Activated CD8-positive, alpha-beta memory T cell treated with anti-CD3 and anti-CD28 coated beads, Interleukin-2, amount 50 U/mL, for 24 hours (primary cell): ENCODE results near the gene RAP1GAP.
"Not testable (repeated sequence)": the region's sequence is repeated elsewhere in the genome, so short reads cannot be mapped to it uniquely, and the experiment has no call there.

Source experiments
- DNase-seq: peaks from one replicate; pipeline ENCODE4 v3.0.0-alpha.2; 2020; ENCODE audit errors: extremely low read depth

RAP1GAP gene

DNA sequence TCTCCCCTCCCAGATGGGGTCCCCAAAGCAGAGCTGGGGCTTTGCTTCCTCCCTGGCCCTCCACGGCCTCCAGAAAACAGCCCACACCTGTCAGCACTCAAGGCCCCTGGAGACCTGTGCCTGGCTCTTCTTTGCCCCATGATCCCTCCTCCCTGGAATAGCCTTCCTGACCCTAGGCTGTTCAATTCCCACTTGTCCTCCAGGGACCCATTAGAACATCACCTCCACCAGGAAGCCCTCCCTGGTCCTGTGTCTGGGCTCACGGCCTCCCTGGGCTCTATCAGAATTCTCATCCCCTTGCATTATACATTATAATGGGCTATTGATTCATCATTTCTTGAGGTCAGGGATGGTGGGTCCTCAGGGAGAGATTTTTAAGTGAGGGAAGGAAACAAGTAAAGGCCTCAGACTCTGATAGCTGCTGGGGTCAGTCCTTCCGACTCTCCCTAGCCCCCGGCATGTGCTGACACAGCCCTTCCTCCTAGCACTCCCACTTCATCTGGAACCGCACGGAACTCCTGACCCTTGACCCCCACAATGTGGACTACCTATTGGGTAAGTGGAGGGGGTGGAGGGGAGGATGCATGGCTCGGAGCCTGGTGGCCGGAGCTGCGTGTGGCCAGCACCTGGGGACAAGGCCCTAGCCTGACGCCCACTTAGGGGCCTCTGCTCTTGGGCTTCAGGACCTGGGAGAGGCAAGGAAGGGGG, 99.2 kb downstream of the RAP1GAP start:
- no peak for DNase-seq

DNA sequence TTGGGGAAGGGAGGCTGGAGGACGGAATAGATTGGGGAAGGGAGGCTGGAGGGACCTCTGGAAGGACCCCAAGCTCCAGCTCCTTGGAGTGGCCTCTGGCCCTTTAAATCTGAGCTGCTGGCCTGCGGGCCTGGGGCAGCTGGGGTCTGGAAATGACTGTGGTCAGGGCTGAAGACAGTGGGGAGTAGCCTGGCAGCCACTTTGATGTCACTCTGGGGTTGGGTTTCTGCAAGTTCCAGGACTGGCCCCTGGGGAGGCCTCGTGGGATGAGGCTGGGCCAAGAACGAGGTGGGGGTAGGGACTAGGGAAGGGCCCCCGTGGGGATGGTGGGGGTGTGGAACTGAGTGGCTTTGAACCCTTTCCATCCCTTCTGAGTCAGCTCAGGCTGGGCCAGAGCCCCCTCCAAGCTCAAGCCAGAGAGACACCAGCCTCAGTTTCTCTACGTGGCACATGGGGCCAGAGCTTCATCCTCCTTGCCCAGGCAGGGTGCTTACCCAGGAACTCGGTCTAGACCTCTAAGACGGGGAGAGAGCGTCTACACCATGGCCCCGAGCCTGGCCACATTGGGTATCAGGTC, 100.3 kb downstream of the RAP1GAP start:
- no peak for DNase-seq

DNA sequence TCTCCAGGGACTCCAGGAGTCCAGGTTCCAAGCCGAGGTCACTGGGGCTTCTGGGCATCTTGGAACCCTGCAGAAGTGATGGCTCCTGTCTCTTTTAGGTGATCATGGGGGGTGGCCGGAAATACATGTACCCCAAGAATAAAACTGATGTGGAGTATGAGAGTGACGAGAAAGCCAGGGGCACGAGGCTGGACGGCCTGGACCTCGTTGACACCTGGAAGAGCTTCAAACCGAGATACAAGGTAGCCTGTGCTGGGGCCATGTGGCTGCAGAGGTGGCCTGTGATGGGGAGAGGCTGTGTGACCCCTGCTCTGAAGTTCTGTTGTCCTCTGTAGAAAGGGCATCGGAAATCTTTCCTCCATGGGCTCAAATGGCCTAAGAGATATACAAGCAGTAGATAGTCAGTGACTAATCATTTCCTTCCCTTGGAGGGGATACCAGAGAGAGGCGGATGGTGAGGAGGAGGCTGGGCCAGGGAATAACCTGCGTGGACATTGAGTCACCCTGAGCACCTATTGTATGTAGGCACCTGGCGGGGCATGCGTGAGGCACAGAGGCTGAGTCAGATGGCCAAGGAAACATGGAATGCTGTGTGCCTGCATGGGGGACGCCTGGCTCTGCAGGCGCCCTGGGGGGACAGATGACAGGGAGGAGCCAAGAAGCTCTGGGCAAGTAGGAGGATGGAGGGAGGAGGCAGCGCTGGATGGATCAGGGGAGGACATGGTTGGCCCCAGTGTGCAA, 101.0 kb downstream of the RAP1GAP start:
- DNase-seq: no peak

DNA sequence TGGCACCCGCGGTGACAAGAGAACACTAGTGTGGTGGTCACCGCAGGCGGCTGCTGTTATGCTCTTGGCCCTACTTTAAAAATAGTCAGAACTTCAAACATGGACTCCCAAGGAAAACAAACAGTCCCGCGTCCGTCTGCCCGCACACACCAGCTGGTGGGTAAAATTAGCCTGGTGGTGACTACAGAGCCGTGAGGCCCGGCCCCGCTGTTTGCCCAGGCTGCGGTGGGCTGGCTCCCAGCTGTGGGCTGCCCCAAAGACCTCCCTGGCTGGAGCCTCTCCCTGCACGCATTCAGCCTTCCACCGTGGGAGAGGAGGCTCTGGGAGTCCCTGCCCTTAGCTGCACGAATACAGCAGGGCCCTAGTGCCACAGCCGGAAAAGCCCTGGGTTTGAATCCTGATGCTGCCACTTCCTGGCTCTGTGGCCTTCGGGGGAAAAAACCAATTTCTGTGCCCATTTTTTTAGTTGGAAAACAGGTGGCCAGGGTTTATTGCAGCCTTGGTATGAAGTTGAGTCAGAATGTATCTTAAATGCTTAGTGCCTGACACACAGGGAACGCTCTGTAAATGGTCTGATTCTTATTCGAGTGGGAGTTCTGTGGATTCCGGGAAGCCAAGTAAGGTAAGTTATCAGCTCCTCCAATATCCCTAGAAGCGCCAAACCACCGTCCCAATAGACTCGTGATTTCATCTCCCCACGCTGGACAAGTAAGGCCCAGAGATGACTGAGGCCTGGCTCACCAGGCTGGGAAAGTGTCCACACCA, 101.7 kb downstream of the RAP1GAP start:
- no peak for DNase-seq

DNA sequence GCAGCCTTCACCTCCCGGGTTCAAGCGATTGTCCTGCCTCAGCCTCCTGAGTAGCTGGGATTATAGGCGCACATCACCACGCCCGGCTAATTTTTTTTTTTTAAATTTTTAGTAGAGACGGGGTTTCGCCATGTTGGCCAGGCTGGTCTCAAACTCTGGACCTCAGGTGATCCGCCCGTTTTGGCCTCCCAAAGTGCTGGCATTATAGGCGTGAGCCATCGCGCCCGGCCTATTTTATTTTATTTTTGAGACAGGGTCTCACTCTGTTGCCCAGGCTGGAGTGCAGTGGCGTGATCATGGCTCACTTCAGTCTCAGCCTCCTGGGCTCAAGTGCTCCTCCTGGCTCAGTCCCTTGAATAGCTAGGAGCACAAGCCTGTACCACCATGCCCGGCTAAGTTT, 102.8 kb downstream of the RAP1GAP start:
- not testable (repeated sequence) for DNase-seq

DNA sequence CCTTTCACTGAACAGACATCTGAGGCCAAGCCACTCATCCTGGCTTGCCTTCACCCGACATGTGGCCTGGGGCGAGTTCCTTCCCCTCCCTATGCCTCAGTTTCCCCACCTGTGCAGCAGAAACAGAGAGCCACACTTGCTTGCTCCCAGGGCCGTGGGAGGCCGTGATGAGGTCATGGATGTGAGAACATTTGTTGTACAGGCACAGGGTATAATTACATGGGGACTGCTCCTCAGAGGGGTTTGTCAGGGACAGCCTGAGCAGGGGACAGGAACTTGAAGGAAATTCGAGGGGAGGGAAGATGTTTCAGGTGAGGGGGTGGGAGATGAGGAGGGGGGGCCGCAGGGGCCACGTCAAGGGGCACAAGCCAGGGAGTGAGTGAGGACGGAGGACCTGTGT, 103.9 kb downstream of the RAP1GAP start:
- DNase-seq: no peak

DNA sequence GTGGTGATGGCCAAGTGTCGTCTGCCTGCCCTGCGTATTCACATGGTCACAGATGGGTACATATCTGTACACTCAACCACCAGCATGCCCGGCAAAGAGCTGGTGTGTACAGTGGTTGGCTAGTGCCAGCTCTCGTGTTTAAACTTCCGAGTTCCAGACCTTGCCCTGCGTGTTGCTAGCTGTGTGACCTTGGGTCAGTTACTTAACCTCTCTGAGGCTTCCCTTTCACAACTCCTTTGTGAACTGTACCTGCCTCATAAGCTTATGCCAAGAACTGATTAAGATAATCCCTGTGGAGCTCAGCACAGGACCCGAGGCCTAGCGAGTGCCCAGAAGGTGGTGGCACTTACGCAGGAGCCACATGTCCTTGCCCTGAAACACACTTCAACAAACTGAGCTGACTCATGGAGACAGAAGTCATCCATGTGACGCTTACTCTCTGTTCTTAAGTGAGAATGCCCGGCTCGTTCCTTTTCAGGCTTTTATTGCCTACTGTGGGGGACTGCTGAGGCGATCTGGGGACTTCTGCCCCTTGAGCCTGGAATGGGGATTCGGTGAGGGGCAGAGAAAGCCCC, 104.5 kb downstream of the RAP1GAP start:
- DNase-seq: no peak

DNA sequence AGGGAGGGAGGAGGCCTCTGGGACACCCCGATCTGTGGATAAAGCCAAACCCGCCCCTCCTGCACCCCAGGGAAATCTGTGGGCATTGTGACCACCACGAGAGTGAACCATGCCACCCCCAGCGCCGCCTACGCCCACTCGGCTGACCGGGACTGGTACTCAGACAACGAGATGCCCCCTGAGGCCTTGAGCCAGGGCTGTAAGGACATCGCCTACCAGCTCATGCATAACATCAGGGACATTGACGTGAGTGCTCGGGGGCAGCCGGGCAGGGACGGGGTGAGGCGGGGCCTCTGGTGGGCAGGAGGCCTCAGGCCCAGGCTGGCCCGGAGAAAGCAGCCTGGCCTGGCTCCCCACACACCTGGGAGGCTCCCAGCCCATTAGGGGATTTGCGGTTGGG, 105.2 kb downstream of the RAP1GAP start:
- DNase-seq: no peak

DNA sequence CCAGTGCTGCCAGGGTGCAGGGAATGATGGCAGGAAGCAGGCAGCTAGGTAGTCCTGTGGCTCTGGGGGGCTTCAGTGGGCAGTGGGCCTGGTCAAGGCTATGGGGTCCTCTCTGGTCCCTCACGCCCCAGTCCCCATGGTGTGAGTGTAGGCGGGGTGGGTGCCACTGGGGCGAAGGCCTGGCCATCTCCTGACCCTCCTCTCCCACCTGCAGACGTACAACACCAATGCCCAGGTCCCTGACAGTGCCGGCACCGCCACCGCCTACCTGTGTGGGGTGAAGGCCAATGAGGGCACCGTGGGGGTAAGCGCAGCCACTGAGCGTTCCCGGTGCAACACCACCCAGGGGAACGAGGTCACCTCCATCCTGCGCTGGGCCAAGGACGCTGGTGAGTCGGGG, 106.3 kb downstream of the RAP1GAP start:
- DNase-seq: no peak

DNA sequence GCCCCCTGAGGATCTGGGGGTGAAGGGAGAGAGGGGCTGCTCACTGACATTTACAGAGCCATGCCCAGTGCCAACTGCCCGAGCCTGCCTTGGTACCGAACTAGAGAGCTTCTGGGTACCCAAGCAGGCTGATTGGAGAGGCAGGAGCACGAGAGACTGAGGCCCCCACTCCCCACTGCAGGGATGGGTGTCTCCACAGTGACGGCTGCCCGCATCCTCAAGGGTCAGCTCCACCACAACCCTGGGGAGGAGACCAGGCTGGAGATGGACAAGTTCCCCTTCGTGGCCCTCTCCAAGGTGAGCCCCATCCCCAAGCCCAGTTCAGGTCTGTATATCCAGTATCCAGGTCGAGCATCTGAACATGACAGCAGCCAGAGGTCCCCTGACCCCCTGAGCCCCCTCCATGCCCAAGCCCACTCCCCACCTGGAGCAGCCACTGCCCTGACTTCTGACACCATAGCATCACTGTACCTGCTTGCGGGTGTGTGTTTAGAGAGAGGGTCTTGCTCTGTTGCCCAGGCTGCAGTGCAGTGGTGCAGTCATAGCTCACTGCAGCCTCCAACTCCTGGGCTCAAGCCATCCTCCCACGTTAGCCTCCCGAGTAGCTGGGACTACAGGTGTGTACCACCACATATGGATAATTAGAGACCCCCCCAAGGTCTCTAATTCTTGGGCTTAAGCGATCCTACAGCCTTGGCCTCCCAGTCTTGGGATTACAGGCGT, 108.1 kb downstream of the RAP1GAP start:
- no peak for DNase-seq

DNA sequence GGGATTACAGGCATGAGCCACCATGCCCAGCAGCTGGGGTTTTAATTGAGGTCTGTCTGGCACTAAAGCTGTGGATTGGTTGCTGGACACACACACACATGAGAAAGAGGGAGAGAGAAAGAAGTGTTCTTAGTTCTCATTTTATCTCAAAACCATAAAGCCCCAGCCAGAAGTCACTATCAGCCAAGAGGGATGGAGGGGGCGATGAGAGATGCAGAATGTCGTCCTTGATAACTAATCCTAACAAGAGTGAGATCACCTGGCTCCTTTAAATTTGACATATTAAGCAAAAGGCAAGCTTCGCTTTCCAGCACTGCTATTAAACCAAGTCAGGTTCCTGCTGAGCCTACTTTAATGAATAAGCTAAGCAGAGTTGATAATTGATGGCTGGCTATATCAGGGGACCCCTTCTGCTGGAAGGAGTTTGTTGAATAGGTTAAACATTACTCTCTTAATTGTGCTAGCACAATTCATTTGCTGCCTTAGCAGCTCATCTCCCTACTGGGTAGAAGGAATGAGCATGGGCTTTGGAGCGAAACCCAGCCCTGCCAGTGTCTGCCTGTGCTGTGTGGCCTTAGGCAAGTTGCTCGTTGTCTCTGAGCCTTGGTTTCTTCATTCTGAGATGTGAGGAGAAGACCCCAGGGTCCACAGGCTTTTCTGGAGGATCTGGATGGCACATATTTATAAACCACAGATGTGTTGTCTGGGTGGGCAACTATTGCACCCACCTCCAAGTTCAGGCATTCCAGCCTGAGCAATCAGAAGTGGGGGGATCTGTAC, 109.2 kb downstream of the RAP1GAP start:
- DNase-seq: no peak

DNA sequence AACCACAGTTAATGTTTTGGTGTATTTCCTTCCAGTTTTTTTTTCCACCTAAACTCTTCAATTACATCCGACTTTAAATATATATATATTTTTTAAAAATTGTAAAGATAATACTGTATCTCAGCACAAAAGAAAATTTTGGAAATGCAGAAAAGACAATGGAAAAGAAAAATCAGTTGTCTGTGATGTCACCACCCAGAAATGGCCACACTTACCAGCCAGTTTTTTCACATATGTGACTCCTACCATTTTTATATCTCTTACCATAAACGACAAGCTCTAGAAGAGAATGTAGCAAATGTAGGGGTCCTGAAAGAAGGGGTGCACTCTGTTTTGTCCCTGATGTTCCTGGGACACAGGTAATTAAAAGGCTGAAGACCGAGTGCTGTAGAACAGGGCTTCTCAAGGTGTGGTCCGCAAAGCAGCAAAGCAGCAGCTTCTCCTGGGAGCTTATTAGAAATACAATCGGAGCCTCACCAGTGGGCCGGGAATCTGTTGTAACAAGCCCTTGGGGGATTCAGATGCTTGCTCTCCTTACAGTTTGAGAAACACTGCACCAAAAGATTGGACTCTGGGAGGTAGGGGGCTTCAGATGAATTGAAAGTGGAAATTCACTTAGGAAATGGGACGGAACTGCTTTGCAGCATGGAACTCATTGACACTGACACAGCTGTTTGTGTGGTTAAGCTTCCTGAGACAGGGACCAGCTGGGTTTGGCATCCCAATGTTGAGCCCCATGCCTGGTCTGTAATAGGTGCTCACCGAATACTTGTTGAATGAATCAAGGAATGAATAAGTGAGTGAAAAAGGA, 115.8 kb downstream of the RAP1GAP start:
- DNase-seq: no peak

DNA sequence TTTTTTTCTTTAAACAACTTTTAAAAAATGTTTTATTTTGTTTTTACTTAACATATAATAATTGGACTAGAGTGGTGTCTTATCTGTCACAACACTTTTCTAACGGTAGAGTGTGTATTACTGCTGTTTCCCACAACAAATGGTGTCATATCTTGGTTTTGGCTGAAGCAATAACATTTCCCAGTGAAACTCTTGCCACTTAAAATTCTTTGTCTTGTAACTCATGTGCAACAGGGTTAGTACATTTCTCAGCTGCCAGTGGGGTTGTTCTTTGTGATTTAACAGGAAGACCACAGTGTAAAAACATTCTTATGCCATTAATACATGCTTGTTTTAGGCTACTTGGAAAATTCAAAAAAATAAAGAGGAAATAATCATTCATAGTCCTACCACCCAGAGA, 116.4 kb downstream of the RAP1GAP start:
- DNase-seq: no peak

DNA sequence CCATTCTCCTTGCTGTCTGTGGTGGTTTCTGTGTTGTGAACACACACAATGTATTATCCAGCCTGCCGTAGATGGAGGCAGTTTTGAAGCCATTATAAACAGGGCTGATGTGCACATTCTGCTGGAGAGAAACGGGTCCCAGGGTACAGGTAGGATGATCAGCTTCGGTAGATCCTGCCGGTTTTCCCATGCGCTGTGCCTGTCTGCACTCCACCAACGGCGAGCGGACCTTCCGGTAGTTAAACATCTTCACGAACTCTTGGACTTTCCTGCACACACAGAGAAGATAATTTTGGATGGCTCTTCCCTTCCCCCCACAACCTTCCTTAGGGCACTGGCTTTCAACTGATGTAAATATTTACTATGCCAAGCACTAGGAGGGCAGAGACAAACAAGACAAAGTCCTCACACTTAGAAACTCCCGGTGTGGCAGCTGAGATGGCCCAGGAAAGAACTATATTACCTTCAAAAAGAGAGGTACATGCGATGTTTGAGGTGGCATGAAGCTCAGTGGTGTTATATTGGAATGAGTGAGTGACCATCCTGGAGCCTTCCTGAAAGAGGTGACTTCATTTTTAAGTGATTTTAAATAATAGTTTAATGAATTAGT, 118.2 kb downstream of the RAP1GAP start:
- no peak for DNase-seq

DNA sequence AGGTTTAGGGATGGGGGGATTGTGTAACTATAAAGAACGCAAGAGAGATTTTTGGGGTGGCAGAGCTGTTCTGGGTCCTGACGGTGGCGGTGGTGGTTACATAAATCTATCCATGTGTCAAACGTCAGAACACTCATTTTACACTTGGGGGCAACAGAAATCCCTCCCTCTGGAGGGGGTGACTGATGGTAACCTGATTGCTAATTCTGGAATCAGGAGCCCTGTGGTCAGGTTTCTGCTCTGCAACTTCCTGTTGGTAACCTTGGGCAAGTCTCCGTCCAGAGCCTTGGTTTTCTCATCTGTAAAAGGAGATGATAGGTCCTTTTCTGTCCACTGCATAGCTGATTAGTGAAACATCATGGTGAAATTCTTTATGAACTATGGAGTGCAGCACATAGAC, 119.1 kb downstream of the RAP1GAP start:
- no peak for DNase-seq

DNA sequence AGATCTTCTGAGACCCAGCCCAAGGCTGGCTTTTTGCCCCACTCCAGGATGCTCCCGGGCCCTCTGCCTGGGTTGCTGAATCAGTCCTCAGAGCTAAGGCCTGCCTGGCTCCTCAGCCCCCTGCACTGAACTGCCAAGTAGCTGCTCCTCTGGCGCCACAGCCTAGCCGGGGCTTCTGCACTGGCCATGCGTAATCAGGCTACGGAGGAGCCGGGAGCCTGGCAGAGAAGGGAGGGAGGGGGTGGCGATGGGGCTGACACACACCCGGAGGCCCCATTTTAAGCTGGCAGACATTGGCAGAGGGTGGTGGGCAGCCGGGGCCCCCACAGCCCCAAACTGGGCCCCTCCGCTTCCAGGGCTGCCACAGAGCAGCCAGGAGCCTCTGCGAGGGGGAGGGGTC, 121.3 kb downstream of the RAP1GAP start:
- no peak for DNase-seq
